NCI-H524 treated with DMSO at 0.1 percent for 48 hours (cell line): ENCODE measurements around the gene GALNT8.
"Not testable (repeated sequence)": the region's sequence is repeated elsewhere in the genome, so short reads cannot be mapped to it uniquely, and the experiment has no call there.

ENCODE experiments used
- DNase-seq: peaks from one replicate; lab custom pipeline; 2025; lab: John Stamatoyannopoulos, UW

GALNT8 gene

DNA sequence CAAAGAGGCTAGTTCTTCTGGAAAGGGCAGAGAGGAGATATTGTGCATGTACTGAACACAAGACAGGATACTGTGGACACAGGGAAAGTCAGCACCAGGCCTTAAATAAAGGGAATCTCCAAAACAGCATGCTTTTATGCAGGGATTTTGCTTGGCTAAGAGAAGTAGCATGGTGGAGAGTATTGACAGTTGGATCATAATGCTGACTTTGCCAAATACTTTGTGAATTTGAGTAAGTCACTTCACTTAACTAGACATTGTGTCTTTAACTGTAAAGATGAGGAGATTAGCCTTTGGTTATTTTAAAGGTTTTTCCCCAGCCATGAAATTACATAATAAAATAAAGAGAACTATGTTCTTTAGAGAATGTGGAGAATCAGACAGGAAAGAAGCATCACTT, 24.5 kb downstream of the GALNT8 start:
- no peak for DNase-seq

DNA sequence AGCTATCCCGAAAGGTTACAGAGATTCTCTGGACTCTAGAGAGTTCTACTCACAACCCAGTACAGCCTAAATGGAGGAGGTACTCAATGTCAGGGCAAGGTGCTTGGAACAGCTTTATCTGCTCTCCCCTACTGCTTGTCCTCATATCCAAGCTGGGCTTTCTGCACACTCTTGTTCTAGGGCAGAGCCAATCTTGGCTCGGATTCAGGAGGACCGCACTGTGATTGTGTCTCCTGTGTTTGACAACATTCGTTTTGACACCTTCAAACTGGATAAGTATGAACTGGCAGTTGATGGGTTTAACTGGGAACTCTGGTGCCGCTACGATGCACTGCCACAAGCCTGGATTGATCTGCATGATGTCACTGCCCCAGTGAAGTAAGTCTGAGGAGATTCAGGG, 25.0 kb downstream of the GALNT8 start:
- no peak for DNase-seq

DNA sequence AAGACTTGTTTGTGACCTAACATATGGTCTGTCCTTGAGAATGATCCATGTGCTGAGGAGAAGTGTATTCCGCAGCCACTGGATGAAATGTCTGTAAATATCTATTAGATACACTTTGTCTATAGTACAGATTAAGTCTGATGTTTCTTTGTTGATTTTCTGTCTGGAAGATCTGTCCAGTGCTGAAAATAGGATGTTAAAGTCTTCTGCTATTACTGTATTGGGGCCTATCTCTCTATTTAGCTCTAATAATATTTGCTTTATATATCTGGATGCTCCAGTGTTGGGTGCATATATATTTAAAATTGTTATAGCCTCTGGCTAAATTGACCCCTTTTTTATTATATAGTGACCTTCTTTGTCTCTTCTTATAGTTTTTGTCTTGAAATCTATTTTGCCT, 31.5 kb downstream of the GALNT8 start:
- not testable (repeated sequence) for DNase-seq

DNA sequence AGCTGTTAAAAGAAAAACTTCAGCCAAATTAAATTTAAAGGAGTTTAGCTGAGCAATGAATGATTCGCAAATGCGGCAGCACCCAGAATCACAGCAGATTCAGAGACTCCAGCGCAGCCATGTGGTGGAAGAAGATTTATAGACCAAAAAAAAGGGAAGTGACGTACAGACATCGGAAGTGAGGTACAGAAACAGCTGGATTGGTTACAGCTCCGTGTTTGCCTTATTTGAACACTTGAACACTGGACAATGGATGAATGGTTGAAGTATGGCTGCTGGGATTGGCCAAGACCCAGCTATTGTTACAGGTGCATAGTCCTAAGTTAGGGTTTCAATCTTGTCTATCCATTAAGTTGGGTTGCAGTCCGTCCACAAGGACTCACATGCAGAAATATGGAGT, 42.6 kb downstream of the GALNT8 start:
- DNase-seq, result no peak

DNA sequence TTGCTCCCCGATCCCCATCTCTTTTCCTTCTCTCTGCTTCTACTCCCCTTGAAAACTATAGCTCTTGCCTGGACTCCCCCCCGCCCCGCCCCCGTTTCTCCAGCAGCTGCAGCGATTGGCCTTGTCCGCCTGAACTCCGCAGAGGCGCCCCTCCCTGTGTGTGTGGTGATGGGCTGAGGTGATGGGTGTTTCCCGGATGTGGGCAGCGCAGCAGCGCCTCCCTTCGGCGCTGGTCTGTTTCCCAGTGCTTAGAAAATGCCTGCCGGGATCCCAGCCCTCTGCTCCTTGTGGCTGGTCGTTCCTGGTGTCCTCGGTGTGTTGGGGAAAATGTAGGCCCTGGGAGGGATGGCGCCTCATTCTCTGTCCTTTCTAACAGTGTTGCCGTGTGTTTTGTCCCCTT, 43.3 kb downstream of the GALNT8 start:
- no peak for DNase-seq

DNA sequence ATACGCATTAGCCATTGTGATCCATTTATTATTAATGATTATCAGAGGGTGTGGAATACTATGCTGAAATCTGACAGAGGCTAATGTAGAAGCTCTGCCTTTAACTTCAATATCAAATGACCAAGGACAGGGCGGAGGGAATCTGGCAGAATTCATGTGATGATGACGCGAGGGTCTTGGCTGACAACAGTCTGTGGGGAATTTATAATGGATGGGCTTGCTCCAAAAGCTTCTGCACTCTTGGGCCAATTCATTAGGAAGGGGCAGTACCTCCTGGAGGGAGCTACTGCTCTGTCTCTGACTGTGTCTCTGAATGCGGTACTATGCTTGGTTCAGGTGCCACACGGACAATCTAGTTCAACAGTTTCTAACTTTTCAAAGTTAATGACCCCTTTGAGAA, 46.2 kb downstream of the GALNT8 start:
- DNase-seq, result no peak

DNA sequence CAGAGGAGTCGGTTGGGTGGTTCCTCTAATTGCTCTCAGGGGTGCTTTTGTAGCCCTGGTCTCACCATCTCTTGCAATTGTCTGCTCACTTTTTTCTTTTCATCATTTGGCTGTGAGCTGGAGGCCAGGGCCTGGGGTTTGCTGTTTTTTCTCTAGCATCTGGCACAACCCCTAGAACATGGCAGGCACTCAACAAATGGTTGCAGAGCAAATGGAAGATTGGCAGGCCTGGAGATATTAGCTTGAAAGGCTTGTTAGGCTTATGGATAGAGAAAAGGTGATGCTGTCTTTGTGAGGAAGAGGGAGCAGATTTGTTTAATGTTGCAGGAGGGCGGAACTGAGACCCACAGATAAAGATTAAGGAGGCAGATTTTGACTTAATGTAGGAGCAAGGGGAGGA, 47.0 kb downstream of the GALNT8 start:
- no peak for DNase-seq

DNA sequence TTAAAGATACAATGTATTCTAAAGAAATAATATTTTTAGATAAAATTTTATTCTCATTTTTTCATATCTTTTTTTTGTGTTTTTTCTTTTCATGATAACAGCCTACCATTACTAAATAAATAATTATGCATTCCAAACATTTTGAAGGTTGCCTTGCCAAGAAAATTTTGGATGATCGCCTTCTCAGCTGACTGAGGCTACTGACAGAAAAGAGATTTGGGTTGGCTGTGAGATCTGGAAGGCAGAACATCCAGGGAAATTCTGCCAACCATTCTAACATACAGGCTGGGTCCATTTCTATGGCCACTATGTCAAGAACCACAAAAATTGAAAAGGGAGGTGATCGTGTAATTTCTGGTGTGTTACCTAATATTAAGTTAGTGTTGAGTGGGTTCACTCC, 48.1 kb downstream of the GALNT8 start:
- no peak for DNase-seq

DNA sequence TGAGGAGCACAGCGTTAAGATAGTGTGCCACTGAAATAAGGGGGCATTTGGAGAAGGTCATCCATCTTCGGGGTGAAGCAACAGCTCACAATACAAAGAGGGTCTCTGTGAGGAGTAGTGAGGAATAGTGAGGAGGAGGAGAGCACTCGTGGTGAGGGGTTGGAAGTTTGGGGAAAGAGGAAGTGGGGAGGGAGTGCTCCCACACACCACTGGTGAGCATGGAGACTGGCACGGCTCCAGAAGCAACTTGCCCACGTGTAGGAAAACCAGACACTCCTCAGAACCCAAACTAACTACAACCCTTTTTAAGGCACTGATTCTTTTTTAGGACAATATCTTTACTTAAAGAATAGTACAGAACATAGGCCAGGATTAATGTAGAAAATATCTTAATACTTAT, 48.9 kb downstream of the GALNT8 start:
- DNase-seq, result no peak

DNA sequence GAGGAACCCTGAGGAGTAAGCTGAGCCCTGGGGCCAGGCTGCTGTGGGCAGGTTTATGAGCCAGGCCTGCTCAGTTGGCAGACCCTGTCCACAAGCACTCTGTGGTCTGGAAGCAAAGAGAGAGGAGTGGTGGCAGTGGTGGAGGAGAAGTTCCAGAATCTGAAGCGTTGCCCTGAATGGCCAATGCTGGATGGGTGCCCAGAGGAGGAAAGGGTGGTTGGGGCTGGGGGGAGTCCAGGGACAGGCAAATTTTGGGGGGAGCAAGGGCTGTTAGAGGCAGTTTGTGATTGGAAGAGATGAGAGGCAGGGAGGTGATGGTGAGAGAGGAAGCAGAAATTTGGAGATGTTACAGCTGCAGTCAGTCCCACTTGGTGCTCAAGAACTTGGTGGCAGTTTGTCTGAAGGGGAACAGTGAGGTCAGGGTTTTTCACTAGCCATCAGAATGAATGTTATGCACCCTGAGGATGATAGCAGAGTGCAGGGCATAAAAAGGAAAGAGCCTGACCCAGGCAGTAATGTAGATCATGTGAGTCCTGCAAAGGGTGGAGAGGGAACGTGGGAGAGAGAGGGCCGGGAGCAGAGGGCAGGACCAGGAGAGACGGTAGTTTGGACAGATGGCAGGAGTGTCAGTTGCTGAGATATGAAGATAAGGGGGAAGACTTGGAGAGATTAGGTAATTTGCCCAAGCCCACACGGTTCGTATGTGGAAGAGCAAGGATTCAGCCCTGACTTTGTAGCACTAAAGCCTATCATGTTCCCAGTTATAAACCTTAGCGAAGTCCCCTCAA, 51.2 kb downstream of the GALNT8 start:
- DNase-seq, result no peak

DNA sequence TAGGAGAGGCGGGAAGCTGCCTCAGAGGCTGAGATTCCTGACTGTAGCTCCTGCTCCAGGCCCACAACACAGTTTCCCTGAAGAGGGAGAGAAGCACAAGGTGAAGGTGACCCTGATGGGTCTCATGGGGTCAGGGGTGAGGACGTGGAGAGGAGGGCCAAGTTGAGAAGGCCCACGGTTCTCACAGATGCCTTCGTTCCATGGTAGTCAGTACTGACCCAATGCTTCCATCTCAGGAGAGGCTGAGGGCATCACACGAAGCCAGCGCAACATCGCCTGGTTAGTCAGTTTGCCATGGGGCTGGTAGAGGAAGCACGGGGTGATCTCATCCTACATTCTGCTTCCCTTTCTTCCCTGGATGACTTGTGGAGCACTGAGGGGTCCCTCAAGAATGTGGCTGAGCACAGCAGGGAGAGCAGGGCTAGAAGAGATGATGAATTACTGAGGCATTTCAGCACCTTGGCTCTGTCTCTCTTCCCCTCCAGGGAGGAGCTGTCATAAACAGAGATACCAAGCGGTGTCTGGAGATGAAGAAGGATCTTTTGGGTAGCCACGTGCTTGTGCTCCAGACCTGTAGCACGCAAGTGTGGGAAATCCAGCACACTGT, 51.9 kb downstream of the GALNT8 start:
- DNase-seq, result no peak

DNA sequence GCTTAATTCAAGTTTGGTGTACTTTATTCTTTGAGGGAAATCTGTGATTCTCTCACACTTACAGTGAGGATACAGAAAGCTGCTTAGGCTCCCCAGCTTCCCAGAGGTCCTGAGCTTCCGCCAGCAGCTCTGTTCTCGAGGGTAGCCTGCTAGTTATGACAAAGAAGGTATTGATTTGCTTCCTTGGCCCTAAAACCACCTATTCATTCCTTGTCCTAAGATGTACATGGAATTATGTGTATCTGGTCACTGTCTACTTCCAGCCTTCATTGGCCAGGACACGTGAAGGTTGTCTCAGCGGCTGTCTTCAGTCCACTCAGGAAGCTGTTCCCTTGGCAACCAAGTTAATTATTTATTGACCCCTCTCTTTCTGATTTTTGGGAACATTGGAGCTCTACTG, 55.7 kb downstream of the GALNT8 start:
- DNase-seq, result no peak

DNA sequence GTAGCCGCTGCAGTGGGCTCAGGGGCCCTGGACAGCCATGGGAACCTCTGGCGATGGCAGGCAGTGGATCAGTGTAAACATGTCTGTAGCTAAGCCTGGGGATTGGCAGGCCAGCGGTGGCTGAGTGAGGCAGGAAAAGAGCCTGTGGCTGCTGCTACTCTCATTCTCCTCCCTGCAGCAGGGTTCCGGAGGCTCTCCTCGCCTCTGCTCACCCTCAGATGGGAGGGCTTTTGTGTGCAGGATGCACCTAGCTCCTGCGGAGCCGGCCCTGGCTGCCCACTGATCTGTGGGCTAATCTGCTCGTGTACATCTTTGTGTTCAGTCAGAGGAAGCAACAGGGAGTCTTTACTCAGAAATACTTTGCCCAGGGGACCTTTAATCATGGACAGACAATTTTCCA, 59.5 kb downstream of the GALNT8 start:
- DNase-seq, result no peak

DNA sequence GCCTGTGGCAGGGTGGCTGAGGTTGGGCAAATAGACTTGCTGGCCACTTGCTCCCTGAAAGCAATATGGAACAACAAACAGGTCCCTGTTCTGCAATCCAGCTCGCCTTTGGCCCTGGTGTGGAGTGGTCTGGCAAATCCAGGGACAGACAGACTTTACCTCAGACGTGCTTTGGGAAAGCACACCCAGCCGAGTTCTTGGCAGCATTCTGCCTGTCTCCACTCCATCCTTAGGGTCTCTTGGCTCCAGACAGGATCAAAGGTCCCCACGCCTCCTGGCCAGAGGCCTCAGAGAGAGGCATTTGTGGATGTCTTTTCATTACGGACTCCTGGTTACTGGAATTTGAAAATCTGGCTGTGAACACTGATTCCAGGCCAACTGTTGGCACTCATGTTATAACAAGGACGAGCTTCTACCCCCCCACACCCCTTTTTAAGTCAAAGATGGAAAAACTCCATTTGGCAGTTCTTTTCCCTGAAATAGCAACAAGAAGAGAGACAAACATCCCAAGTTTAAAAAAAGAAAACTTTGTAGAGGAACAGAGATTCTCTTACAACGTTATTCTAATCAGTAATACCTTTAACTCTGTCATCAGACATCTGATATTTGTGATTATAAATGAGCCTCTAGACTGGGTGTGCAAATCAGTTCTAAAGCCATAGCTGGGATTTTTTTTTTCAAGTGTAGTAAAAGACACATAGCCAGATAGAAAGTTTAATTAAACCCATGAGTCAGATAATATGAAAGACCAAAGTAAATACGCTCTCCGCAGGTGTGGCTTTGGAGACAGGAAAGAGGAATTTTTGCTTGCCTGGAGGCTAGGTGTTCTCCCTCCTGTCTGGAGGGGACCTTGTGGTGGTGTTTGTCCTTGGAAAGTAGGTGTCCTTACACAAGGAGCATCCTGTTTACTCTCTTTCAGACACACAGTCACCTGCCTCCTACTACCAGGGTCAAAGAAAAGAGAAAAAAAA, 60.7 kb downstream of the GALNT8 start:
- DNase-seq, result no peak

DNA sequence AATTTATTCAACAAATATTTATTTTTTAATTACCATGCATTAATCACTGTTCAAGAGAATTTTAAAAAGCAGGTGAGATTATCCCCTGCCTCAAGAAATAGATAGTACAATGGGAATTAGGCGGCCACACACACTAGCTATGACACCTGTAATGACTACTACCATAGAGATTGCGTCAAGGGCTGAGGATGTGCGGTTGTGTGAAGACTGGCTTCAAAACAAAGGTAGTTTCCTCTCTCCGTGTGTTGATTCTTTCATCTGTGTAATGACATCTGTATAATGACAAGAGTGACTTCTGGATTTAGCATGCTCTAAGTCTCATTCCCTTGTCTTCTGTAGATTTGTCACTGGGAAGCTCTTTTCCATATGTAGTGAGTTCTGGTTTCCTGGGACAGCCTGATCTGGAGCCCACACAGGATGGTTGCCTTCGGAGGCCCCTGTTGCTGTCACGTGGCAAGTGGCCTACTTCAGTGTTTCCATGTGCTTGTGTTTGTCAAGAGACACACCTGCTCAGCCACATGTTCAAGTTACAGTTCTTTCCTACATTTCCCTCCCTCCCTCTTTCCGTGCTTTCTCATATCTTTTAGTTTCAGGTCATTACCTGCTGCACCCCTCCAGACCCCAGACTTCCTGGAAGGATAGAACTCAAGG, 64.3 kb downstream of the GALNT8 start:
- DNase-seq, result no peak

DNA sequence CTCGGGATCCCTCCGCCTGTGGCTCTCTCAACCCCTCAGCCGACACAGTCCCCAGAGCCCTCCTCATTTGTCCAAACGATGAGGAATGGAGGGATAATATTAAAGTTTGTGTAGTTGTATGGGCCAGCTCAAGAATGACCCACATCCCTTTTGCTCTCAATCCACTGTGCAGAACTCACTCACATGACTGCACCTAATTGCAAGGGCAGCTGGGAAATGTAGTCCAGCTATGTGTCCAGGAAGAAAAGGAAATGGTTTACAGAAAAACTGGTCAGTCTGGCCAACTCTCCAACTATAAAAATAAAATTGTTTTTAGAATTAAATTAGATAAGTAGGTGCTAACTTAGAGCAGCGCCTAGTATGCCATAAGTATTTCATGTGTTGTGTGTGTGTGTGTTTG, 66.6 kb downstream of the GALNT8 start:
- no peak for DNase-seq

DNA sequence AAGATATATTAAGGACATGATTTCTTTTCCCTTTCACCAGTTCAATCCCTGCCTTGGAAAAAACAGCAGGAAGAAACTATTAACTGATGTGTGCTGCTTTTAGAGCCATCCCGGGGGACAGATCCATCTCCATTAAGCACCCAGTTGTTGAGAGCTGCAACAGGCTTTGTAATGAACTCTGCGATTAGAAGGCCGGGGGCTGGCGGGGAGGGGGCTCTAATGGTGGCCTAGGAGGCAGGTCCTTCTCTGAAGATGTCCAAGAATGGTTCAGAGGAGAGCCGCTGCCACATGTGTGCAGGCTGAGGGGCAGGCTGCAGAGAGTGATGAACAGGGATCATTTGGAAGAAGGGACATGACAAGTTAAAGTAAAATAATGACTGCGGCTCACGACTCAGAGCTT, 67.8 kb downstream of the GALNT8 start:
- no peak for DNase-seq

DNA sequence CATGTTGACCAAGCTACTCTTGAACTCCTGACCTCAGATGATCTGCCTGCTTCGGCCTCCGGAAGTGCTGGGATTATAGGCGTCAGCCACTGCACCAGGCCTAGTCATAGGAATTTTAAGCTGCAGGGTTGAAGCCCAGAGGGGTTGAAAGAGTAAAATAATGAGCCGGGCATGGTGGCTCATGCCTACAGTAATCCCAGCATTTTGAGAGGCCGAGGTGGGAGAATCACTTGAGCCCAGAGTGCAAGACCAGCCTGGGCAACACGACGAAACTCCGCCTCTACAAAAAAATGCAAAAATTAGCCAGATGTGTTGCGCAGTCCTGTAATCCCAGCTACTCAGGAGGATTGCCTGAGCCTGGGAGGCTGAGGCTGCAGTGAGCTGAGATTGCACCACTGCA, 69.6 kb downstream of the GALNT8 start:
- no peak for DNase-seq

DNA sequence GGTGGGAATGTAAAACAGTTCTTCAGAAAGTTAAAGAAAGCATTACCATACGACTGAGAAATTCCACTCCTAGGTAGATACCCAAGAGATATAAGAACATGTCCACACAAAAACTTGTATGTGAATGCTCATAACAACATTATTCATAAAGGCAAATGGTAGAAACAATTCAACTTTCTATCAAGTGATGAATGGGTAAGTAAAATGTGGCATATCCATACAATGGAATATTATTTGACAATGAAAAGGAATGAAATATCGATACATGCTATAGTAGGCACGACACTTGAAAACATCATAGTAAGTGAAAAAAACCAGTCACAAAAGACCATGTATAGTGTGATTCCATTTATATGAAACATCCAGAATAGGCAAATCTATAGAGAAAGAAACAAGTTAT, 71.3 kb downstream of the GALNT8 start:
- DNase-seq, result no peak

DNA sequence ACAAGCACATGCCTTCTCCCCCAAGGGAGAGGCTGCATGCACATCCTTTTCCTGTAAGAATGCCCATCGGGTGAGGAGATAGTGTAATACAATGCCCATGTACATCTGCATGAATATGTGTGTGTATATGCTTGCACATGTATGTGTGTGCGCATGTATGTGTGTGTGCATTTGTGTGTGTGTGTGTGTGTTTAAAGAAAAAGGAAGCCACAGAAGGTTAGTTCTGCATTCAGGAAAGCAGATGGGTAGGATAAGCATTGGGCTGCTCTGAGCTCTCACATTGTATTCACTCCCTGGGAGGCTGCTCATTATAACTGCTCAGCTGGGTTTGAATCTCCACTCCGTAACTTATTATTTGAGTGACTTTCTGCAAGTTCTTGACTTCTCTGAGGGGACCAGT, 74.3 kb downstream of the GALNT8 start:
- no peak for DNase-seq

DNA sequence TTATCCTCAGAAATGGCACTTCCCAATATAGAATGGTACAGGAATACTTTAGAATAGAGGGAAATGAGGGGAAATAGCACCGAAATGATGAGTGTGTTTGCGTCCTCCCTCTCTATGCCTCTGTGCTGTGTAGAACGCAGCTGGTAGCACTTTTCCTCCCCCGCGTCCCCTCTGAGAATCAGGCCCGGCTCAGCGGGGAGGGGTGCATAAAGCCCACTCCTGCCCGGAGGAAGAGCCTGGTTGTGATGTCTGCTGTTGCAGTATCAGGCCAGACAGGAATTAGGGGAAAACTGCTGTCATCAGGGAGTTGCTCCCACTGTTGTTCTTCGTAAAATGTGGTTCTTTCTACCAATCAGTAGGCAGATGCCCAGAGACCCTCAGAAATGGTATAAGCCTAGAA, 76.0 kb downstream of the GALNT8 start:
- no peak for DNase-seq
